ENCODE results near the gene RHOBTB1.

Gene RHOBTB1

GRCh38 chr10:60893231-60893630 is 50.8 kb downstream of the RHOBTB1 start:
- no peak for TF ChIP-seq ZNF274 (IDR thresholded peaks at IDR 0.05; ENCODE audit: low read depth, low read length)
- H3K4me3 ChIP-seq (ENCODE audit: low read length) = no peak overlapping the region

GRCh38 chr10:60892571-60892970 is 51.4 kb downstream of the RHOBTB1 start:
- no peak overlapping the region for H3K4me3 ChIP-seq (ENCODE audit: low read length)
- TF ChIP-seq ZNF274 (IDR thresholded peaks at IDR 0.05; ENCODE audit: low read depth, low read length) = no peak

DNA sequence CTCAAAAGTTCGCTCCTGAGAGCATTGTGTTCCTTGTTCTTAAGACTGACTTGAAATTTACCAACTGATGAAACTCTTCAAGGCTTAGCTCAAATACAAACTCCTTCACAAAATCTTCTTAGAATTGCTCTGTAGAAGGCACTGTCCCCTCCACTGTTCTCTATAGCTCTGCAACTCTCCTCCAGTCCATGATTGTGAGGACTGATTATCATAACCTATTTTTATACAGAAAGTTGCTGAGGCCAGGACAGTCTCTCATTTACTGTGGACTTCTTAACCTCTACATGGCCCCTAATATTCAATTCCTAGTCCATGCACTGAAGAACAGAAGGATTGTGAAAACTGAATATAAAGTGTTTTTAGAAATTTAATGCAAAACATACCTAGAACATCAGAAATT is 53.2 kb downstream of the RHOBTB1 start:
- TF ChIP-seq ZNF274 (IDR thresholded peaks at IDR 0.05; ENCODE audit: low read depth, low read length) = no peak
- no peak overlapping the region for H3K4me3 ChIP-seq (ENCODE audit: low read length)

DNA sequence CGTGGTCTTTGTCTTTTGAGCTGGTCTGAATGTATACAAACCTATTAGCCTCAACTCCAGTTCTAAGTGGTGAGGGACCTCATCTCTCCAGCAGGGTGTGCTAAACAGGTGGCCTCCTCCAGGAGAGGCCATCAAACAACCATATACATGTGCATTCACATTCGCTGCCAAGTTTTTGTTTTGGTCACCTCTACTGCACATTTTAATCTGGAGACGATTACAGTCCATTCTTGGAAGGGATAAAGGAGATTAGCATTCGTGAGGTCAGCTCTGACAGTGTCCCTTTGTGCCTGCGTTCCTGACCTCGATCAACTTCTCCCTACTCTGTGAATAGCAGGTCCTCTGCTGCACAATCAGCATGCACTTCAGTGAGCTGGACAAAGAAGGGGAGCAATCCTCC is 60.8 kb downstream of the RHOBTB1 start:
- no peak for TF ChIP-seq ZNF274 (IDR thresholded peaks at IDR 0.05; ENCODE audit: low read depth, low read length)

DNA sequence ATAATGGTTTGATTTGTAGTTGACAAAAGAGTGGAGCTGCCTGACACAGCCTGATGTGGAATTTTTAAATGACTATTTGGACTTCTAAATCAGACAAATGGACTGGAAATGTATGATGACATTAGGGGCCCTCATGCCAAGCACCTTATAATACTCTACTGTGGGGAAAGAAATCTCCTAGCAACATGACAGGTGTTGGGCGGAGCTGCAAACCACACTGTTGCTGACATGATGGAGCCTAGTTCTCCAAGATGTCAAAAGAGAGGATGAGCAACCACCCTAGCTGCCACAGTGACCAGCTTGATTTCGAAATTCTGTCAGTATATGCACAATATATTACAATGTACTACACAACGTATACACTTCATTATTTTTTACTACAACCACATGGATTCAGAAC is 65.8 kb downstream of the RHOBTB1 start:
- H3K4me3 ChIP-seq (ENCODE audit: low read length) = no peak overlapping the region
- TF ChIP-seq ZNF274 (IDR thresholded peaks at IDR 0.05; ENCODE audit: low read depth, low read length) = no peak

More for the DNA sequence above, 60.8 kb downstream of the RHOBTB1 start:
- H3K4me3 ChIP-seq (ENCODE audit: low read length) = no peak overlapping the region

DNA sequence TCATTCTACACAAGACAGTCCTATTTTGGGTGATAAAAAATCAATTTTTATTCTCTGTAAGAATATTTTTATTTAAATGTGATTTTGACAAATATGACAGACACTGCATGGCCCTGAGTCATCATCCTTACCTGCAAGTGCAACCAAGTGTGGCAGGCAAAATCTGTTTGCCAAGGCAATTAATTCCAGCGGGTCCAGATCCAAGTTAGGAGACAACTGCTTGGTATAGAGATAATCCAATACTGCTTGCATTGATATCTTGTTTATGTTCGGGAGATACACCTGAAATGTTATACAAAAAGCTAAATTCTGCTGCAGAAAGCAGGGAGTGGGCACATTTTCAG is 66.2 kb downstream of the RHOBTB1 start:
- TF ChIP-seq ZNF274 (IDR thresholded peaks at IDR 0.05; ENCODE audit: low read depth, low read length) = no peak
- no peak overlapping the region for H3K4me3 ChIP-seq (ENCODE audit: low read length)

GRCh38 chr10:60877061-60877776 is 66.8 kb downstream of the RHOBTB1 start:
- TF ChIP-seq ZNF274 (IDR thresholded peaks at IDR 0.05; ENCODE audit: low read depth, low read length) = no peak
- no peak overlapping the region for H3K4me3 ChIP-seq (ENCODE audit: low read length)

DNA sequence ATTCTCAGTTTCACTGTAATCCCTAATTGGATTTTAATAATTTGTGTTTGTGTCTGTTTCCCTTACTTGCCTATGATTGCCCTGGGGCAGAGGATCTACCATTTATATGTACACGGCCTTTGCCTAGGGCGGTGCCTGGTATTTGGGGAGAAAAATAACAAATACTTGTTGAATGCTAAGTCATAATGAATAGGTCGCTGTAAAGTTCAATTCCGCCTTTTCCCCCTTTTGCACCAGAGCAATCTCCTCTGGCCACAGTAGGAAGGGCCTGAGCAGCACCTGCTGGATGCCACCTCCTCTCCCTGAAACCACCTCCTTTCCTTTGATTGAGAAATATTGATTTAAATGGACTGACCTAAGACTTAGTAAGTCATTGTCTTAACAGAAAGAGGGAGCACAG is 70.2 kb downstream of the RHOBTB1 start:
- TF ChIP-seq ZNF274 (IDR thresholded peaks at IDR 0.05; ENCODE audit: low read depth, low read length) = no peak
- no peak overlapping the region for H3K4me3 ChIP-seq (ENCODE audit: low read length)

DNA sequence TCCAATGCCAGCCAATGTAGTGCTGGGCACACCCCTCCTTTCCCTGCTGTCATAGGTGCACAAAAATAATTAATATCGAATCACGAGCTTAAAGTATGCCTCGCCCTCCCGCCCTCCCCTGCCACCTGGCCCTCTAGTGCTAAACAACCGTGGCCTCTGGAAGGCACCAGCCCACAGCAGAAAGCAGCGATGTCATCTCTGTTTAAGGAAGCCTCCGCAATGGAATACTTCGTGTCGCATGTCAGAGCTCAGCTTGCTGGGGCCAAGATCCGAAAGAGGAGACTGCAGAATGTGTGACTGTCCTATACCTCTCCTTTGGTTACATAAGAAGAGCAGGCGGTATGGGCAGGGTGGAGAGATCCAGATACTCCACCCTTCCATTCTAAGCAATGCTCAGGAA is 71.5 kb downstream of the RHOBTB1 start:
- no peak overlapping the region for H3K4me3 ChIP-seq (ENCODE audit: low read length)
- no peak for TF ChIP-seq ZNF274 (IDR thresholded peaks at IDR 0.05; ENCODE audit: low read depth, low read length)

- no peak overlapping the region for H3K4me3 ChIP-seq (ENCODE audit: low read length)
- no peak for TF ChIP-seq ZNF274 (IDR thresholded peaks at IDR 0.05; ENCODE audit: low read depth, low read length)
These were observed 72.8 kb downstream of the RHOBTB1 start for GRCh38 chr10:60871215-60871614.

DNA sequence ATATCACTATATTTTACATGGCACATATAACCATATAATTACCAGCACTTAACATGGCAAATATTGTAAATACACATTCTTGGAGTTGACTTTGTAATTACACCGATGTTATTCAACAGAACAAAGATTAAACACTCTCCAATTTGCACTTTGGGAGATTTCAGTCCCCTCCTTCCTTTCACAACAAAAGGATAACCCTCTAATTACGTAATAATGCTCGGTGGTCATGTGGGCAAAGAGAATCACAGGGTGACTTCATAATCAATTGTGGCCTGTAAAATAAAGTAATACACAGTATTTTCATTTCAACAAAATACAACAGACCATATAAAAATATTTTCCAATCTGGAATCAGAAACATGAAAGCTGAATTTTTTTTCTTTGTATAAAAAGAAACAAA is 73.2 kb downstream of the RHOBTB1 start:
- H3K4me3 ChIP-seq (ENCODE audit: low read length) = no peak overlapping the region
- no peak for TF ChIP-seq ZNF274 (IDR thresholded peaks at IDR 0.05; ENCODE audit: low read depth, low read length)

- no peak for TF ChIP-seq ZNF274 (IDR thresholded peaks at IDR 0.05; ENCODE audit: low read depth, low read length)
- no peak overlapping the region for H3K4me3 ChIP-seq (ENCODE audit: low read length)
These were observed 73.6 kb downstream of the RHOBTB1 start for GRCh38 chr10:60870416-60870728.

GRCh38 chr10:60869652-60870415 is 74.2 kb downstream of the RHOBTB1 start:
- no peak overlapping the region for H3K4me3 ChIP-seq (ENCODE audit: low read length)
- no peak for TF ChIP-seq ZNF274 (IDR thresholded peaks at IDR 0.05; ENCODE audit: low read depth, low read length)

- H3K4me3 ChIP-seq (ENCODE audit: low read length) = no peak overlapping the region
- no peak for TF ChIP-seq ZNF274 (IDR thresholded peaks at IDR 0.05; ENCODE audit: low read depth, low read length)
These were observed 75.0 kb downstream of the RHOBTB1 start for GRCh38 chr10:60868946-60869345.

GRCh38 chr10:60865198-60865783 is 78.7 kb downstream of the RHOBTB1 start:
- H3K4me3 ChIP-seq (ENCODE audit: low read length) = no peak overlapping the region
- no peak for TF ChIP-seq ZNF274 (IDR thresholded peaks at IDR 0.05; ENCODE audit: low read depth, low read length)

All from GM08714 (cell line).